ENCODE measurements around the gene GDPD3. TPM values are rescaled to one million over a fixed set of nuclear protein-coding genes. Genes with fewer than 3 reads are reported as not detected.

Gene GDPD3
- total RNA-seq, 1 donor from 2014 or later: 10.7 TPM

GRCh38 chr16:30088237-30088831 is 25.0 kb downstream of the GDPD3 start:
- Mint-ChIP-seq H3K9me3 (no peaks in the 10 kb centered on the region), H3K27me3 (ENCODE audit: low read depth) (no peaks in the 10 kb centered on the region), H3K4me3 (no peak overlapping the region), H3K27ac (peak overlapping the region; percentile 60), H3K4me1 (peaks cover 19% of the 10 kb centered on the region), H3K36me3 (peaks cover 9% of the 10 kb centered on the region)
- DNase-seq (ENCODE audit: low spot score in 2 of 2, unreplicated experiment in 2 of 2): no peak
- TF ChIP-seq CTCF (IDR thresholded peaks at IDR 0.05; ENCODE audit: unreplicated experiment): no peak

GRCh38 chr16:30087181-30087898 is 26.0 kb downstream of the GDPD3 start:
- no peak for DNase-seq (ENCODE audit: low spot score in 2 of 2, unreplicated experiment in 2 of 2)
- Mint-ChIP-seq H3K4me3 (no peak overlapping the region), H3K9me3 (no peaks in the 10 kb centered on the region), H3K27me3 (ENCODE audit: low read depth) (no peaks in the 10 kb centered on the region), H3K27ac (no peak overlapping the region), H3K4me1 (peaks cover 14% of the 10 kb centered on the region), H3K36me3 (peaks cover 15% of the 10 kb centered on the region)
- no peak for TF ChIP-seq CTCF (IDR thresholded peaks at IDR 0.05; ENCODE audit: unreplicated experiment)

- no peak for TF ChIP-seq CTCF (IDR thresholded peaks at IDR 0.05; ENCODE audit: unreplicated experiment)
- Mint-ChIP-seq H3K4me1 (peaks cover 8% of the 10 kb centered on the region), H3K4me3 (no peak overlapping the region), H3K27me3 (ENCODE audit: low read depth) (no peaks in the 10 kb centered on the region), H3K36me3 (peaks cover 21% of the 10 kb centered on the region), H3K27ac (no peak overlapping the region), H3K9me3 (no peaks in the 10 kb centered on the region)
- no peak for DNase-seq (ENCODE audit: low spot score in 2 of 2, unreplicated experiment in 2 of 2)
These were observed 26.8 kb downstream of the GDPD3 start for GRCh38 chr16:30086291-30087140.

GRCh38 chr16:30085820-30086219 is 27.5 kb downstream of the GDPD3 start:
- no peaks in the 10 kb centered on the region for H3K9me3 Mint-ChIP-seq
- H3K36me3 Mint-ChIP-seq: peaks cover 21% of the 10 kb centered on the region
- peaks cover 8% of the 10 kb centered on the region for H3K4me1 Mint-ChIP-seq
- H3K27me3 Mint-ChIP-seq (ENCODE audit: low read depth): no peaks in the 10 kb centered on the region
- no peak overlapping the region for H3K4me3 Mint-ChIP-seq
- DNase-seq (ENCODE audit: low spot score in 2 of 2, unreplicated experiment in 2 of 2): no peak
- no peak overlapping the region for H3K27ac Mint-ChIP-seq
- no peak for TF ChIP-seq CTCF (IDR thresholded peaks at IDR 0.05; ENCODE audit: unreplicated experiment)

GRCh38 chr16:30085247-30085646 is 28.1 kb downstream of the GDPD3 start:
- Mint-ChIP-seq H3K9me3 (no peaks in the 10 kb centered on the region), H3K27me3 (ENCODE audit: low read depth) (no peaks in the 10 kb centered on the region), H3K4me1 (peaks cover 4% of the 10 kb centered on the region), H3K4me3 (no peak overlapping the region), H3K36me3 (peaks cover 23% of the 10 kb centered on the region), H3K27ac (no peak overlapping the region)
- no peak for DNase-seq (ENCODE audit: low spot score in 2 of 2, unreplicated experiment in 2 of 2)
- TF ChIP-seq CTCF (IDR thresholded peaks at IDR 0.05; ENCODE audit: unreplicated experiment): no peak
